Transverse colon (tissue), 4 donors: ENCODE results near the gene CDH11.

ENCODE experiments used
- EP300 ChIP-seq: sonication (generic); formaldehyde crosslinking; IDR thresholded peaks from one replicate; pipeline ENCODE4 v1.6.1; 2017; ENCODE audit warnings: antibody characterized with exemption, low read depth
- POLR2A ChIP-seq: fragments of 450-650 bp; IDR thresholded peaks from one replicate; pipeline ENCODE4 v1.6.1; 2016; ENCODE audit warnings: antibody characterized with exemption, mild to moderate bottlenecking, moderate library complexity
- POLR2AphosphoS5 ChIP-seq, 3 donors: sonication (generic); formaldehyde crosslinking; IDR thresholded peaks; one replicate each; pipeline ENCODE4 v1.6.1; 2016; ENCODE audit warnings: antibody characterized with exemption in 3 of 3
- TF ChIP-seq, protein P1 (sequence below), 5 experiments: fragments of 200-600 bp in 3 of 5; fragments of 450-650 bp in 2 of 5; sonication (generic) in 3 of 5; IDR thresholded peaks; 1 replicate in 2 of 5; 2 replicates in 3 of 5; pipeline ENCODE4 v1.5.1; 2016 to 2017; ENCODE audit warnings: antibody characterized with exemption in 5 of 5, inconsistent platforms in 3 of 5, mild to moderate bottlenecking in 2 of 5, moderate library complexity in 1 of 5

DNA sequence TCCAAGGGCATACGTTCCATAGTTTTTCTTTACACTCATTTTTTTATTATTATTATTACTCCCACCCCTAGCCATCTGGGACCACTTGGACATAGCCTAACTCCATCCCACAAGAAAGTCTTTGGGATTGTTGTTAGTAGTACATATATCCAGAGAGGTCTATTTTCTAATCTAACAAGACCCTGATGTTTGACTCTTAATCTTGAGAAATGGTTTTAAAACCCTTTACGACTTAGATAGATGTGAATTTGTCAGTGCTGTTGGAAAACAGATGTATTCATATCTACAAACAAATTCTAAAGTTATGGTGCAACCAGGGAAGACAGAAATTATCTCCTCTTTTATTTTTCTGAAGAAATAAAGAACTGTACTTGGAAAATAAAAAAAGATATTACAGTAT, 197.8 kb downstream of the CDH11 start:
- TF ChIP-seq, protein P1, sequence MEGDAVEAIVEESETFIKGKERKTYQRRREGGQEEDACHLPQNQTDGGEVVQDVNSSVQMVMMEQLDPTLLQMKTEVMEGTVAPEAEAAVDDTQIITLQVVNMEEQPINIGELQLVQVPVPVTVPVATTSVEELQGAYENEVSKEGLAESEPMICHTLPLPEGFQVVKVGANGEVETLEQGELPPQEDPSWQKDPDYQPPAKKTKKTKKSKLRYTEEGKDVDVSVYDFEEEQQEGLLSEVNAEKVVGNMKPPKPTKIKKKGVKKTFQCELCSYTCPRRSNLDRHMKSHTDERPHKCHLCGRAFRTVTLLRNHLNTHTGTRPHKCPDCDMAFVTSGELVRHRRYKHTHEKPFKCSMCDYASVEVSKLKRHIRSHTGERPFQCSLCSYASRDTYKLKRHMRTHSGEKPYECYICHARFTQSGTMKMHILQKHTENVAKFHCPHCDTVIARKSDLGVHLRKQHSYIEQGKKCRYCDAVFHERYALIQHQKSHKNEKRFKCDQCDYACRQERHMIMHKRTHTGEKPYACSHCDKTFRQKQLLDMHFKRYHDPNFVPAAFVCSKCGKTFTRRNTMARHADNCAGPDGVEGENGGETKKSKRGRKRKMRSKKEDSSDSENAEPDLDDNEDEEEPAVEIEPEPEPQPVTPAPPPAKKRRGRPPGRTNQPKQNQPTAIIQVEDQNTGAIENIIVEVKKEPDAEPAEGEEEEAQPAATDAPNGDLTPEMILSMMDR (IDR thresholded peaks at IDR 0.05), result no peak
- TF ChIP-seq POLR2A, result no peak
- TF ChIP-seq EP300, result no peak
- TF ChIP-seq POLR2AphosphoS5 (IDR thresholded peaks at IDR 0.05), result no peak
